Chondrocyte (in vitro differentiated cells): ENCODE data around the gene DCLRE1B. TPM values are rescaled to one million over a fixed set of nuclear protein-coding genes. Genes with fewer than 3 reads are reported as not detected.
A peak's percentile ranks its signal among the peaks of the same experiment; 100 is the strongest.

Experiments
- DNase-seq: peaks from one replicate; pipeline ENCODE4 v3.0.0; 2021; ENCODE audit warnings: mixed read lengths, low spot score
- H3K27ac Mint-ChIP-seq: one replicate; pipeline ENCODE4 v1.8.0; 2021; ENCODE audit warnings: mild to moderate bottlenecking, moderate library complexity, mixed read lengths; ENCODE audit not compliant: unreplicated experiment
- H3K27me3 Mint-ChIP-seq: 2 replicates; pipeline ENCODE4 v1.8.0; 2021; ENCODE audit warnings: low read depth, mixed read lengths
- H3K36me3 Mint-ChIP-seq: 2 replicates; pipeline ENCODE4 v1.8.0; 2021; ENCODE audit warnings: low read depth, mixed read lengths
- H3K4me1 Mint-ChIP-seq: 2 replicates; pipeline ENCODE4 v1.8.0; 2021; ENCODE audit warnings: low read depth, mild to moderate bottlenecking, mixed read lengths
- H3K4me3 Mint-ChIP-seq: one replicate; pipeline ENCODE4 v1.8.0; 2021; ENCODE audit warnings: mild to moderate bottlenecking, moderate library complexity, mixed read lengths; ENCODE audit not compliant: unreplicated experiment
- H3K9me3 Mint-ChIP-seq: 2 replicates; pipeline ENCODE4 v1.8.0; 2021; ENCODE audit warnings: low read depth, mixed read lengths
- CTCF ChIP-seq: fragments of 200-600 bp; sonication (generic); IDR thresholded peaks from 2 replicates; pipeline ENCODE4 v1.5.0; 2021; ENCODE audit warnings: antibody characterized with exemption, mild to moderate bottlenecking, moderate library complexity
- total RNA-seq: library from RNA; stranded (reverse); gene quantifications from 3 replicates; pipeline ENCODE4 v1.2.1, GENCODE V29; 2021

Gene DCLRE1B
- total RNA-seq, 1 donor from 2014 or later, result 8.3 TPM

GRCh38 chr1:113870778-113871177 is 34.3 kb upstream of the DCLRE1B start:
- no peaks in the 10 kb centered on the region for H3K9me3 Mint-ChIP-seq
- no peak overlapping the region for H3K4me3 Mint-ChIP-seq

GRCh38 chr1:113871597-113872113 is 33.5 kb upstream of the DCLRE1B start, which contains the start of gene PTPN22:
Gene PTPN22, minus strand, starts transcription at chr1:113871712.
- H3K4me3 Mint-ChIP-seq, result no peak within 1 kb of the TSS
- no peaks in the 10 kb centered on the region for H3K9me3 Mint-ChIP-seq
- H3K36me3 Mint-ChIP-seq, result no peaks in the 10 kb centered on the region
- no peaks in the 10 kb centered on the region for H3K4me1 Mint-ChIP-seq
- no peaks in the 10 kb centered on the region for H3K27me3 Mint-ChIP-seq
- no peak within 1 kb of the TSS for H3K27ac Mint-ChIP-seq
- TF ChIP-seq CTCF, result no peak
- no peak for DNase-seq

More at GRCh38 chr1:113870778-113871177, 34.3 kb upstream of the DCLRE1B start:
- H3K4me1 Mint-ChIP-seq, result no peaks in the 10 kb centered on the region
- no peaks in the 10 kb centered on the region for H3K36me3 Mint-ChIP-seq
- H3K27ac Mint-ChIP-seq, result no peak overlapping the region
- DNase-seq, result no peak
- no peaks in the 10 kb centered on the region for H3K27me3 Mint-ChIP-seq
- no peak for TF ChIP-seq CTCF

- Mint-ChIP-seq H3K9me3 (no peaks in the 10 kb centered on the region), H3K4me3 (no peak overlapping the region), H3K27ac (no peak overlapping the region), H3K27me3 (no peaks in the 10 kb centered on the region), H3K4me1 (no peaks in the 10 kb centered on the region), H3K36me3 (no peaks in the 10 kb centered on the region)
- DNase-seq, result no peak
- TF ChIP-seq CTCF, result no peak
These were observed 32.7 kb upstream of the DCLRE1B start for GRCh38 chr1:113872219-113872935.

- Mint-ChIP-seq H3K27me3 (no peaks in the 10 kb centered on the region), H3K4me3 (no peak overlapping the region), H3K27ac (no peak overlapping the region), H3K4me1 (no peaks in the 10 kb centered on the region), H3K9me3 (no peaks in the 10 kb centered on the region), H3K36me3 (no peaks in the 10 kb centered on the region)
- no peak for DNase-seq
- TF ChIP-seq CTCF, result peak; percentile 18
These were observed 30.9 kb upstream of the DCLRE1B start for GRCh38 chr1:113874012-113874879.

GRCh38 chr1:113875714-113876113 is 29.4 kb upstream of the DCLRE1B start:
- Mint-ChIP-seq H3K27me3 (no peaks in the 10 kb centered on the region), H3K4me1 (no peaks in the 10 kb centered on the region), H3K9me3 (no peaks in the 10 kb centered on the region), H3K36me3 (no peaks in the 10 kb centered on the region), H3K27ac (peak overlapping the region; percentile 7), H3K4me3 (no peak overlapping the region)
- DNase-seq, result no peak
- no peak for TF ChIP-seq CTCF
